GM18502 (cell line): Measurements from ENCODE around the gene PLCE1.
A peak's percentile ranks its signal among the peaks of the same experiment; 100 is the strongest.

Experiments used
- ATAC-seq: cut with Tn5 transposase; IDR thresholded peaks from one replicate; pipeline ENCODE4 v1.9.1; 2021; ENCODE audit warnings: mild to moderate bottlenecking; ENCODE audit not compliant: unreplicated experiment, poor library complexity

Gene PLCE1

GRCh38 chr10:93992400-93993030 is 1.2 kb upstream of the PLCE1 start:
- ATAC-seq = no peak

- peak; percentile 4 for ATAC-seq
Observed at GRCh38 chr10:93993414-93993781, 333 bp upstream of the PLCE1 start.

- ATAC-seq = no peak
Observed at GRCh38 chr10:93994438-93994801, 689 bp downstream of the PLCE1 start.

- no peak for ATAC-seq
Observed at GRCh38 chr10:93995182-93995581, 1.5 kb downstream of the PLCE1 start.

- no peak for ATAC-seq
Observed at GRCh38 chr10:93995598-93996271, 2.0 kb downstream of the PLCE1 start.

- no peak for ATAC-seq
Observed at GRCh38 chr10:93996551-93996950, 2.8 kb downstream of the PLCE1 start.

- no peak for ATAC-seq
Observed at GRCh38 chr10:93997546-93997945, 3.8 kb downstream of the PLCE1 start.

- no peak for ATAC-seq
Observed at GRCh38 chr10:93999401-93999851, 5.7 kb downstream of the PLCE1 start.

- no peak for ATAC-seq
Observed at GRCh38 chr10:94000638-94001415, 7.1 kb downstream of the PLCE1 start.

GRCh38 chr10:94001416-94001810 is 7.7 kb downstream of the PLCE1 start:
- ATAC-seq = no peak

GRCh38 chr10:94002156-94002555 is 8.4 kb downstream of the PLCE1 start:
- no peak for ATAC-seq

- no peak for ATAC-seq
Observed at GRCh38 chr10:94003488-94003887, 9.8 kb downstream of the PLCE1 start.

- ATAC-seq = no peak
Observed at GRCh38 chr10:94005050-94005449, 11.3 kb downstream of the PLCE1 start.

GRCh38 chr10:94006591-94007550 is 13.1 kb downstream of the PLCE1 start:
- ATAC-seq = no peak

- ATAC-seq = no peak
Observed at GRCh38 chr10:94008526-94008925, 14.8 kb downstream of the PLCE1 start.

- no peak for ATAC-seq
Observed at GRCh38 chr10:94010116-94010515, 16.4 kb downstream of the PLCE1 start.

GRCh38 chr10:94010886-94011285 is 17.2 kb downstream of the PLCE1 start:
- ATAC-seq = no peak

- no peak for ATAC-seq
Observed at GRCh38 chr10:94011296-94011695, 17.6 kb downstream of the PLCE1 start.

- no peak for ATAC-seq
Observed at GRCh38 chr10:94012834-94013233, 19.1 kb downstream of the PLCE1 start.

- no peak for ATAC-seq
Observed at GRCh38 chr10:94013331-94013760, 19.6 kb downstream of the PLCE1 start.
